ENCODE results near the gene GHRHR. TPM values are rescaled to one million over a fixed set of nuclear protein-coding genes. Genes with fewer than 3 reads are reported as not detected.

The GHRHR gene
- total RNA-seq, 1 donor from 2014 or later: not detected

- DNase-seq: no peak
- H3K27me3 Mint-ChIP-seq: peaks cover 2% of the 10 kb centered on the region
- no peaks in the 10 kb centered on the region for H3K36me3 Mint-ChIP-seq (ENCODE audit: low read depth)
- H3K4me3 Mint-ChIP-seq: no peak overlapping the region
- no peak overlapping the region for H3K27ac Mint-ChIP-seq
- no peaks in the 10 kb centered on the region for H3K9me3 Mint-ChIP-seq
- intact Hi-C loops (cut with micrococcal nuclease): no loop called here
- H3K4me1 Mint-ChIP-seq: no peaks in the 10 kb centered on the region
Observed at GRCh38 chr7:31003097-31003496, 39.3 kb downstream of the GHRHR start.

DNA sequence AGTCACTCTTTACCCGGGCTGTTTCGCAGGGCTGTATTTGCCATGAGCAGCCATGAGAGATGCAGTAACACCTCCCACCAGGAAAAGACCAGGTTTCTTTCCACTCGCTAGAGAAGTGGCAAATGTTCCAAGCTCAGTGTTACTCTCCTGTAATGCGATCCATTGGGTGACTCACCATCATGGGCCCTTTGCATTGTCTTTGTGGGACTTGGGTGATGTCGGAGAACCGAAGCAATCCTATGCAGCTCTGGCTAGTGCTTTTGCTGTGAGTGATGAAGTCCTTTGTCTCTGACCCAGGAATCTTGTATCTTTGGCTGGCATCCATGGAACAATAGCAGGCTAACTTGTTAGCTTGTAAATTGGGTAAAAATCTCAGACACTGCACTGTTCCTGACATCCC is 40.0 kb downstream of the GHRHR start:
- Mint-ChIP-seq H3K36me3 (ENCODE audit: low read depth) (no peaks in the 10 kb centered on the region), H3K9me3 (no peaks in the 10 kb centered on the region), H3K4me1 (no peaks in the 10 kb centered on the region), H3K27ac (no peak overlapping the region), H3K4me3 (no peak overlapping the region), H3K27me3 (peaks cover 2% of the 10 kb centered on the region)
- no peak for DNase-seq
- intact Hi-C loops (cut with micrococcal nuclease): no loop called here

DNA sequence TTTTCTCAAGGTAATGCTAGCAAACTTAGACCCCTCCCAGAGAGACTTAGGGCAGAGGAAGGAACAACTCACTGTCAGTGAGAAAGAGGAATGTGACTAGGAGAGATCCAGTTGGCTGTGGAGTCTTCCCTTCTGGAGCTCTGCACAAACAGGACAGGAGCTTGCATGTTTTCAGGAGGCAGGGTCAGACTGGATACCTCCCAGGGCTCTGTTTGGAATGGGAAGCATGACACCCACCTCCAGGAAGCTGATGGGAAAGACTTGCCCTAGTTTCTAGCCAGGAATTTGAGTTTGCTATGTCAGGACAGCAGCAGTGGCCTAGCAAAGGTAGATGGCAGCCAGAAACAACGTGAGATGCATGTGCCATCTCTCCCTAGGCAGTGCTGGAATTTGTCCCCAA is 40.6 kb downstream of the GHRHR start:
- no peak overlapping the region for H3K4me3 Mint-ChIP-seq
- H3K9me3 Mint-ChIP-seq: no peaks in the 10 kb centered on the region
- peaks cover 2% of the 10 kb centered on the region for H3K27me3 Mint-ChIP-seq
- H3K4me1 Mint-ChIP-seq: no peaks in the 10 kb centered on the region
- no peaks in the 10 kb centered on the region for H3K36me3 Mint-ChIP-seq (ENCODE audit: low read depth)
- intact Hi-C loops (cut with micrococcal nuclease): no loop called here
- H3K27ac Mint-ChIP-seq: no peak overlapping the region
- DNase-seq: no peak

- DNase-seq: no peak
- H3K27me3 Mint-ChIP-seq: peaks cover 10% of the 10 kb centered on the region
- H3K4me3 Mint-ChIP-seq: no peak overlapping the region
- H3K4me1 Mint-ChIP-seq: no peaks in the 10 kb centered on the region
- H3K9me3 Mint-ChIP-seq: peaks cover 3% of the 10 kb centered on the region
- no peak overlapping the region for H3K27ac Mint-ChIP-seq
- intact Hi-C loops (cut with micrococcal nuclease): no loop called here
- H3K36me3 Mint-ChIP-seq (ENCODE audit: low read depth): no peaks in the 10 kb centered on the region
Observed at GRCh38 chr7:31006857-31007256, 43.1 kb downstream of the GHRHR start.

- no peak overlapping the region for H3K27ac Mint-ChIP-seq
- H3K4me1 Mint-ChIP-seq: no peaks in the 10 kb centered on the region
- DNase-seq: no peak
Observed at GRCh38 chr7:31007634-31008033, 43.9 kb downstream of the GHRHR start.

GRCh38 chr7:31014826-31015225 is 51.1 kb downstream of the GHRHR start:
- Mint-ChIP-seq H3K9me3 (peaks cover 3% of the 10 kb centered on the region), H3K36me3 (ENCODE audit: low read depth) (no peaks in the 10 kb centered on the region), H3K27me3 (peaks cover 9% of the 10 kb centered on the region), H3K4me1 (peaks cover 5% of the 10 kb centered on the region), H3K4me3 (no peak overlapping the region), H3K27ac (no peak overlapping the region)
- intact Hi-C loops (cut with micrococcal nuclease): no loop called here
- no peak for DNase-seq

More at GRCh38 chr7:31007634-31008033, 43.9 kb downstream of the GHRHR start:
- Mint-ChIP-seq H3K4me3 (no peak overlapping the region), H3K9me3 (peaks cover 3% of the 10 kb centered on the region), H3K36me3 (ENCODE audit: low read depth) (no peaks in the 10 kb centered on the region), H3K27me3 (peaks cover 10% of the 10 kb centered on the region)
- intact Hi-C loops (cut with micrococcal nuclease): no loop called here

GRCh38 chr7:31017032-31017675 is 53.4 kb downstream of the GHRHR start:
- no peaks in the 10 kb centered on the region for H3K36me3 Mint-ChIP-seq (ENCODE audit: low read depth)
- H3K27me3 Mint-ChIP-seq: peaks cover 2% of the 10 kb centered on the region
- peaks cover 10% of the 10 kb centered on the region for H3K4me1 Mint-ChIP-seq
- intact Hi-C loops (cut with micrococcal nuclease): no loop called here
- H3K4me3 Mint-ChIP-seq: no peak overlapping the region
- peak; percentile 58 for DNase-seq
- no peak overlapping the region for H3K27ac Mint-ChIP-seq
- no peaks in the 10 kb centered on the region for H3K9me3 Mint-ChIP-seq

DNA sequence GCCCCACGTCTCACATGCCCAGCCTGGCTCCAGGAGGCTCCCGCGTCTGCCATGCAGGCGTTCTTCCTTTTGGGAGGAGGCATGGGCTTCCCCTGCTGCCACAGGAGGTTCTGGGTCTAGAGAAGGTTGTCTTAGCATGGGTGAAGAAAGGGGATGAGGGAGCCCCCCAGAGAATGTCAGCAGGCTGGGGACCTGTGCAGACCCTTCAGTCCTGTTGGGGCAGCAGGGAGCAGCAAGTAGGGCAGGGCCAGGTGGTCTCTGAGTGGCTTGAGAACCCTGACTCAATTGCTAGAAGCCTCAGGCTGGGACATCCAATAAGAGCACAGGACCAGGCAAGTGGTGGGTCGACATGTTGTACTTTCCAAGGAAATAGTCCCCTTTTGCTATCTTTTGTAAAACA is 54.0 kb downstream of the GHRHR start:
- DNase-seq: no peak
- H3K27me3 Mint-ChIP-seq: peaks cover 1% of the 10 kb centered on the region
- peaks cover 10% of the 10 kb centered on the region for H3K4me1 Mint-ChIP-seq
- intact Hi-C loops (cut with micrococcal nuclease): no loop called here
- H3K9me3 Mint-ChIP-seq: no peaks in the 10 kb centered on the region
- no peak overlapping the region for H3K27ac Mint-ChIP-seq
- no peak overlapping the region for H3K4me3 Mint-ChIP-seq
- H3K36me3 Mint-ChIP-seq (ENCODE audit: low read depth): no peaks in the 10 kb centered on the region

DNA sequence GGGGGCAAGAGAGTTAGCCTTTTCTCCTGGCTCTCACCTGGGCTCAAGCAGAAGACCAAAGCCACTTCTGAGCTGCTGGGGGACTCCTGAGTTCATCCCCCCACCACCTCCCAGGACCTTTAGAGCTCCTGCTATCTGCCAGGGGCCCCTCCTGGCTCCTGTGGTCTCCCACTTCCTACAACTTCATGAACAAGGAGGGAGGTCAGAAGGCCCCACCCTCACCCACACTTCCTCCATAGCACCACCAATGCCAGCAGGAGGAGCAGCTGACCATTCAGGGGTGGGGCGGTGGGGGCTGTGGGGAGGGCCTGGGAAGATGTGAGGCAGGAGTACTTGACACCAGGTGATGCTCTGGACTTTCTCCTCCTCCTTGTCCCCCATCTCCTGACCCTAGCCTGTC is 55.8 kb downstream of the GHRHR start:
- Mint-ChIP-seq H3K27ac (no peak overlapping the region), H3K9me3 (peaks cover 7% of the 10 kb centered on the region), H3K27me3 (no peaks in the 10 kb centered on the region), H3K4me3 (no peak overlapping the region), H3K4me1 (peaks cover 18% of the 10 kb centered on the region), H3K36me3 (ENCODE audit: low read depth) (no peaks in the 10 kb centered on the region)
- DNase-seq: no peak
- intact Hi-C loops (cut with micrococcal nuclease): no loop called here

GRCh38 chr7:31020161-31020560 is 56.4 kb downstream of the GHRHR start:
- DNase-seq: no peak
- H3K4me1 Mint-ChIP-seq: peaks cover 18% of the 10 kb centered on the region
- no peaks in the 10 kb centered on the region for H3K27me3 Mint-ChIP-seq
- H3K9me3 Mint-ChIP-seq: peaks cover 7% of the 10 kb centered on the region
- H3K27ac Mint-ChIP-seq: no peak overlapping the region
- H3K36me3 Mint-ChIP-seq (ENCODE audit: low read depth): no peaks in the 10 kb centered on the region
- no peak overlapping the region for H3K4me3 Mint-ChIP-seq
- intact Hi-C loops (cut with micrococcal nuclease): no loop called here

GRCh38 chr7:31020652-31021051 is 56.9 kb downstream of the GHRHR start:
- Mint-ChIP-seq H3K9me3 (peaks cover 7% of the 10 kb centered on the region), H3K36me3 (ENCODE audit: low read depth) (no peaks in the 10 kb centered on the region), H3K4me1 (peaks cover 18% of the 10 kb centered on the region), H3K27me3 (no peaks in the 10 kb centered on the region), H3K4me3 (no peak overlapping the region), H3K27ac (no peak overlapping the region)
- intact Hi-C loops (cut with micrococcal nuclease): no loop called here
- no peak for DNase-seq

GRCh38 chr7:31022117-31022516 is 58.4 kb downstream of the GHRHR start:
- H3K9me3 Mint-ChIP-seq: peaks cover 7% of the 10 kb centered on the region
- H3K27ac Mint-ChIP-seq: no peak overlapping the region
- peaks cover 21% of the 10 kb centered on the region for H3K4me1 Mint-ChIP-seq
- DNase-seq: no peak
- intact Hi-C loops (cut with micrococcal nuclease): no loop called here
- no peak overlapping the region for H3K4me3 Mint-ChIP-seq
- H3K27me3 Mint-ChIP-seq: no peaks in the 10 kb centered on the region
- H3K36me3 Mint-ChIP-seq (ENCODE audit: low read depth): no peaks in the 10 kb centered on the region

DNA sequence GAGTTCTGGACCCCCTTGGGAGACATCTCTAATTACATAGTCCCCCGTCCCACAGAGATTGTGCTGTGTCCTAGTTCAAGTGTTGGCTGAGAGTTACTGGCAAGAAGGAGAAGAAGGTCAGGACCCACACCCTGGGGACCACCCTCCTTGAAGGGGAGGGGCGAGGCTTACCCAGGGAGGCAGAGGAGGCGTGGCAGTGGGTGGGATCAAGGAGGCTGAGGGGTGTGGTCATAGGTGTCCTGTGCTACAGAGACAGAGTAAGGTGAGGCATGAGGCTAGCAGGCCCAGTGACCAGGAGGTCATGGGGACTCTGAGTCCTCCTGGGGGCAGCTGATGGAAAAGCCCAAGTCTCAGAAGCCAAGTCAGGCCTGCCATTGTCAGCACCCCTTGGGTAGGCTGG is 59.0 kb downstream of the GHRHR start:
- Mint-ChIP-seq H3K36me3 (ENCODE audit: low read depth) (no peaks in the 10 kb centered on the region), H3K27me3 (no peaks in the 10 kb centered on the region), H3K4me1 (peaks cover 21% of the 10 kb centered on the region), H3K4me3 (no peak overlapping the region), H3K9me3 (peaks cover 7% of the 10 kb centered on the region), H3K27ac (no peak overlapping the region)
- intact Hi-C loops (cut with micrococcal nuclease): no loop called here
- no peak for DNase-seq

- no peak overlapping the region for H3K4me3 Mint-ChIP-seq
- intact Hi-C loops (cut with micrococcal nuclease): no loop called here
- H3K36me3 Mint-ChIP-seq (ENCODE audit: low read depth): no peaks in the 10 kb centered on the region
- H3K4me1 Mint-ChIP-seq: peaks cover 21% of the 10 kb centered on the region
- H3K9me3 Mint-ChIP-seq: peaks cover 7% of the 10 kb centered on the region
- DNase-seq: no peak
- H3K27ac Mint-ChIP-seq: no peak overlapping the region
- H3K27me3 Mint-ChIP-seq: no peaks in the 10 kb centered on the region
Observed at GRCh38 chr7:31023877-31024276, 60.1 kb downstream of the GHRHR start.
